Caco-2 (cell line): ENCODE data around the gene CARD9. TPM values are rescaled to one million over a fixed set of nuclear protein-coding genes. Genes with fewer than 3 reads are reported as not detected.

Source experiments
- BruUV-seq: library from RNA; stranded (reverse); fragments of 400-500 nt; replicated peaks from 2 replicates; lab custom pipeline; 2021; lab: Mats Ljungman, UMichigan
- CTCF ChIA-PET: fragments of 300-600 bp; sonication (Branson Sonifier 250); formaldehyde crosslinking; loops from one replicate; lab custom pipeline; 2022; ENCODE audit warnings: antibody characterized with exemption; lab: Charles Lee
- POLR2A ChIA-PET: fragments of 300-600 bp; sonication (Branson Sonifier 250); formaldehyde crosslinking; loops from one replicate; lab custom pipeline; 2022; ENCODE audit warnings: antibody characterized with exemption; lab: Charles Lee
- DNase-seq, 2 experiments: peaks; one replicate each; pipeline versions ENCODE4 v3.0.0 to v3.0.0-alpha.2; 2020 to 2022
- H3K27me3 ChIP-seq: replicated peaks from 2 replicates; pipeline ENCODE4 v1.6.0; 2011; ENCODE audit warnings: low read length; ENCODE audit not compliant: control insufficient read depth, insufficient read depth
- H3K36me3 ChIP-seq: 2 replicates; pipeline ENCODE4 v1.5.1; 2011; ENCODE audit warnings: low read length; ENCODE audit not compliant: control insufficient read depth, insufficient read depth
- H3K4me1 ChIP-seq: fragments of 250-450 bp; sonication (Bioruptor Pico); 2 replicates; pipeline ENCODE4 v1.5.1; 2020; ENCODE audit warnings: mild to moderate bottlenecking
- H3K4me3 ChIP-seq: 2 replicates; pipeline ENCODE4 v1.5.1; 2011; ENCODE audit warnings: low read depth, mild to moderate bottlenecking, control low read depth, low read length
- H3K9me3 ChIP-seq: fragments of 250-450 bp; sonication (Bioruptor Pico); 2 replicates; pipeline ENCODE4 v1.5.1; 2020; ENCODE audit warnings: mild to moderate bottlenecking, moderate library complexity
- H3K27ac Mint-ChIP-seq: one replicate; pipeline ENCODE4 v1.8.0; 2022; ENCODE audit warnings: mixed read lengths; ENCODE audit not compliant: unreplicated experiment
- H3K27me3 Mint-ChIP-seq: one replicate; pipeline ENCODE4 v1.8.0; 2022; ENCODE audit warnings: mixed read lengths; ENCODE audit not compliant: insufficient read depth, unreplicated experiment
- H3K36me3 Mint-ChIP-seq: one replicate; pipeline ENCODE4 v1.8.0; 2022; ENCODE audit warnings: mild to moderate bottlenecking, mixed read lengths; ENCODE audit not compliant: insufficient read depth, unreplicated experiment
- H3K4me1 Mint-ChIP-seq: one replicate; pipeline ENCODE4 v1.8.0; 2022; ENCODE audit warnings: low read depth, mixed read lengths; ENCODE audit not compliant: unreplicated experiment
- H3K4me3 Mint-ChIP-seq: one replicate; pipeline ENCODE4 v1.8.0; 2022; ENCODE audit warnings: mild to moderate bottlenecking, moderate library complexity, mixed read lengths; ENCODE audit not compliant: unreplicated experiment
- H3K9me3 Mint-ChIP-seq: one replicate; pipeline ENCODE4 v1.8.0; 2022; ENCODE audit warnings: mixed read lengths; ENCODE audit not compliant: unreplicated experiment
- intact Hi-C: fragments of 100-400 bp; cut with micrococcal nuclease; formaldehyde crosslinking; loops from one replicate; pipeline ENCODE4 v1.10.0; 2022; ENCODE audit not compliant: unreplicated experiment
- total RNA-seq: library from RNA; stranded (reverse); gene quantifications from 2 replicates; pipeline ENCODE4 v1.2.3, GENCODE V29; 2022
- TF ChIP-seq, protein P1 (sequence below), 2 experiments: fragments of 200-600 bp in 1 of 2; IDR thresholded peaks; 1 replicate in 1 of 2; 2 replicates in 1 of 2; pipeline versions ENCODE4 v1.5.1 to v1.8.0; 2011 to 2022; ENCODE audit warnings: antibody characterized with exemption in 1 of 2, control low read depth in 1 of 2, inconsistent platforms in 1 of 2, low read depth in 1 of 2, low read length in 1 of 2, mild to moderate bottlenecking in 1 of 2, moderate library complexity in 1 of 2; ENCODE audit not compliant: insufficient read depth in 1 of 2, severe bottlenecking in 1 of 2, unreplicated experiment in 1 of 2

Gene CARD9
- total RNA-seq, 1 experiment from 2014 or later: 1.7 TPM

- Histone ChIP-seq H3K4me1 (no peaks in the 10 kb centered on the region), H3K27me3 (no peaks in the 10 kb centered on the region), H3K4me3 (no peak overlapping the region), H3K36me3 (no peaks in the 10 kb centered on the region; the same call in 1 of the 2 replicates), H3K9me3 (no peaks in the 10 kb centered on the region)
- Mint-ChIP-seq H3K27me3 (no peaks in the 10 kb centered on the region), H3K4me3 (no peak overlapping the region), H3K27ac (peak overlapping the region; percentile 35), H3K9me3 (no peaks in the 10 kb centered on the region), H3K36me3 (peaks cover 7% of the 10 kb centered on the region), H3K4me1 (no peaks in the 10 kb centered on the region)
- ChIA-PET POLR2A (no interaction called here), CTCF (no interaction called here)
- intact Hi-C loops: no loop called here
- TF ChIP-seq, protein P1, sequence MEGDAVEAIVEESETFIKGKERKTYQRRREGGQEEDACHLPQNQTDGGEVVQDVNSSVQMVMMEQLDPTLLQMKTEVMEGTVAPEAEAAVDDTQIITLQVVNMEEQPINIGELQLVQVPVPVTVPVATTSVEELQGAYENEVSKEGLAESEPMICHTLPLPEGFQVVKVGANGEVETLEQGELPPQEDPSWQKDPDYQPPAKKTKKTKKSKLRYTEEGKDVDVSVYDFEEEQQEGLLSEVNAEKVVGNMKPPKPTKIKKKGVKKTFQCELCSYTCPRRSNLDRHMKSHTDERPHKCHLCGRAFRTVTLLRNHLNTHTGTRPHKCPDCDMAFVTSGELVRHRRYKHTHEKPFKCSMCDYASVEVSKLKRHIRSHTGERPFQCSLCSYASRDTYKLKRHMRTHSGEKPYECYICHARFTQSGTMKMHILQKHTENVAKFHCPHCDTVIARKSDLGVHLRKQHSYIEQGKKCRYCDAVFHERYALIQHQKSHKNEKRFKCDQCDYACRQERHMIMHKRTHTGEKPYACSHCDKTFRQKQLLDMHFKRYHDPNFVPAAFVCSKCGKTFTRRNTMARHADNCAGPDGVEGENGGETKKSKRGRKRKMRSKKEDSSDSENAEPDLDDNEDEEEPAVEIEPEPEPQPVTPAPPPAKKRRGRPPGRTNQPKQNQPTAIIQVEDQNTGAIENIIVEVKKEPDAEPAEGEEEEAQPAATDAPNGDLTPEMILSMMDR (IDR thresholded peaks at IDR 0.05; ENCODE audit: insufficient read depth in 1 of 2, low read depth in 1 of 2, low read length in 1 of 2, severe bottlenecking in 1 of 2, unreplicated experiment in 1 of 2): no peak
- BruUV-seq: no TSS peak
- no peak for DNase-seq
These were observed 35.0 kb downstream of the CARD9 start for GRCh38 chr9:136338511-136338910.

DNA sequence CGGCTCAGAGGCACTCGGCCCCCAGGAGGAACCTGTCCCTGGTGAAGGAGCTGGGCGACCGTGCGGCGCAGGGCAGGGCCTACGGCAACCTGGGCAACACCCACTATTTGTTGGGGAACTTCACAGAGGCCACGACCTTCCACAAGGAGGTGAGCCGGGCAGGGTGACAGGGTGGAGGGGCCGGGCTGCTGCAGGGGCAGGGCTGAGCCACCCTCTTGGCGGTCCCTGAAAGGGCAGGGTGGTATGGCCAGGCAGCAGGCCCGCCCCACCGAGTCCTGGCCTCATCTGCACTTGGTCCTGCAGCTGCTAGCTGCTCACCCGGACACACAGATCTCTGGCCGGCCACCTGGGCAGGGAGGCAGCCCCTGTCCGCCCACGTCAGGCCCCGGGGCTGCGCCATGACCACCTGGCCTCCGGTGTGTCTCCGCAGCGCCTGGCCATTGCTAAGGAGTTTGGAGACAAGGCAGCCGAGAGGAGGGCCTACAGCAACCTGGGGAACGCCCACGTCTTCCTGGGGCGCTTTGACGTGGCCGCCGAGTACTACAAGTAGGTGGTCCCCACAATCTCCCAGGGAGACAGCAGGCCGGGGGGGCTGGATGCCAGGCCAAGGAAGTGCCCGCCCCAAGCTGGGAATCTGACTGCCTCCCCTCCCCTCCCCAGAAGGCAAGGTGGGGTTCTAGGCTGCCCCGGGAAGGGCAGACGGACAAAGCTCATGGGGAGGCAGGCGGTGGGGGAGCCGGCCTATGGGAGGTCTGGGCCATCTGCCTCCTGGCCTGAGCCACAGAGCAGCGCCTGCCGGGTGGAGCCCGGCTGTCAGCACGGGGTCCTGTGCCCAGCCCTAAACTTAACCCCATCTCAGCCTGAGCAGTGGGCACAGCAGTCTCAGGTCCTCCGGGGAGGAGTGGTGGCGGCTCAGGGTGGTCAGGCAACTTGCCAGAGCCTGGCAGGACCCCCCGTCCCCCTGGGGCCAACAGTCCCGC is 35.8 kb downstream of the CARD9 start:
- Histone ChIP-seq H3K27me3 (no peaks in the 10 kb centered on the region), H3K9me3 (no peaks in the 10 kb centered on the region), H3K36me3 (no peaks in the 10 kb centered on the region; the same call in 1 of the 2 replicates), H3K4me3 (no peak overlapping the region), H3K4me1 (no peaks in the 10 kb centered on the region)
- no peaks in the 10 kb centered on the region for H3K27me3 Mint-ChIP-seq
- no peak overlapping the region for H3K27ac Mint-ChIP-seq
- no peaks in the 10 kb centered on the region for H3K9me3 Mint-ChIP-seq
- TF ChIP-seq, protein P1 (IDR thresholded peaks at IDR 0.05; ENCODE audit: insufficient read depth in 1 of 2, low read depth in 1 of 2, low read length in 1 of 2, severe bottlenecking in 1 of 2, unreplicated experiment in 1 of 2): no peak
- BruUV-seq: no TSS peak
- no peak overlapping the region for H3K4me3 Mint-ChIP-seq
- intact Hi-C loops: no loop called here
- peaks cover 15% of the 10 kb centered on the region for H3K36me3 Mint-ChIP-seq
- POLR2A ChIA-PET: no interaction called here
- CTCF ChIA-PET: no interaction called here
- DNase-seq: no peak
- no peaks in the 10 kb centered on the region for H3K4me1 Mint-ChIP-seq

GRCh38 chr9:136336881-136337280 is 36.6 kb downstream of the CARD9 start:
- POLR2A ChIA-PET: no interaction called here
- no peaks in the 10 kb centered on the region; the same call in 1 of the 2 replicates for H3K36me3 ChIP-seq

More at GRCh38 chr9:136336881-136337280, 36.6 kb downstream of the CARD9 start:
- Histone ChIP-seq H3K4me3 (no peak overlapping the region), H3K9me3 (no peaks in the 10 kb centered on the region), H3K4me1 (no peaks in the 10 kb centered on the region), H3K27me3 (no peaks in the 10 kb centered on the region)
- intact Hi-C loops: no loop called here
- CTCF ChIA-PET: no interaction called here
- BruUV-seq: no TSS peak
- Mint-ChIP-seq H3K36me3 (peaks cover 15% of the 10 kb centered on the region), H3K27ac (no peak overlapping the region), H3K27me3 (no peaks in the 10 kb centered on the region), H3K4me3 (no peak overlapping the region), H3K9me3 (no peaks in the 10 kb centered on the region), H3K4me1 (no peaks in the 10 kb centered on the region)
- DNase-seq: no peak
- TF ChIP-seq, protein P1 (IDR thresholded peaks at IDR 0.05; ENCODE audit: insufficient read depth in 1 of 2, low read depth in 1 of 2, low read length in 1 of 2, severe bottlenecking in 1 of 2, unreplicated experiment in 1 of 2): no peak
